Astrocyte (in vitro differentiated cells and primary cell): ENCODE results near the gene DYNC1LI1. TPM values are rescaled to one million over a fixed set of nuclear protein-coding genes. Genes with fewer than 3 reads are reported as not detected.

Experiments used
- microRNA-seq: library from miRNA; unstranded; fragments of <30 nt; microRNA quantifications from one replicate; pipeline ENCODE4 v1.2.0, GENCODE V29; 2020
- total RNA-seq: library from RNA; stranded (reverse); gene quantifications from 2 replicates; pipeline ENCODE4 v1.2.1, GENCODE V29; 2021

The DYNC1LI1 gene
- total RNA-seq, 1 donor from 2014 or later = 43.0 TPM

Small RNA genes within 50 kb of the gene (microRNA-seq; reads per million reads assigned to microRNA genes)
- not detected for gene MIR548AY

Other genes with a start within 250 kb of the DYNC1LI1 start
- gene CMTM7, start 179.0 kb downstream of the DYNC1LI1 start, total RNA-seq = 19.7 and 23.9 TPM in 2 replicates
- gene CMTM6, start 68.0 kb downstream of the DYNC1LI1 start, total RNA-seq = 52.2 and 53.6 TPM in 2 replicates
- 23.9 and 26.2 TPM in 2 replicates for gene CNOT10, start 114.3 kb upstream of the DYNC1LI1 start, total RNA-seq
- 10.9 and 17.2 TPM in 2 replicates for gene TRIM71, start 247.1 kb upstream of the DYNC1LI1 start, total RNA-seq